ENCODE results near the gene TPP1. TPM values are rescaled to one million over a fixed set of nuclear protein-coding genes. Genes with fewer than 3 reads are reported as not detected.

TPP1 gene
- polyA plus RNA-seq, 3 donors: 115 to 127 (median 115) TPM

DNA sequence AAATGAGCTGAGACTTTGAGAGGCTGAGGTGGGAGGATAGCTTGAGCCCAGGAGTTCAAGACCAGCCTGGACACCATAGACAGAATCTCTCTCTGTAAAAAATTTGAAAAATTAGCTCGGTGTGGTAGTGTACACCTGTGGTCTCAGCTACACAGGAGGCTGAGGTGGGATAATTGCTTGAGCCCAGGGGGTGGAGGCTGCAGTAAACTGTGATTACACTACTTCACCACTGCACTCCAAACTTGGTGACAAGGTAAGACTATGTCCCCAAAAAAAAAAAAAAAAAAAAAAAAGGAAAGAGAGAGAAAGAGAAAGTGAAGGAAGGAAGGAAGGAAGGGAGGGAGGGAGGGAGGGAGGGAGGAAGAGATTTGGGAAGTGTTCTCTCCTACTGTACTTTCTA, 41.1 kb downstream of the TPP1 start:
- no peak for DNase-seq (ENCODE audit: extremely low read depth in 1 of 11, low read depth in 9 of 11, low spot score in 4 of 11)

DNA sequence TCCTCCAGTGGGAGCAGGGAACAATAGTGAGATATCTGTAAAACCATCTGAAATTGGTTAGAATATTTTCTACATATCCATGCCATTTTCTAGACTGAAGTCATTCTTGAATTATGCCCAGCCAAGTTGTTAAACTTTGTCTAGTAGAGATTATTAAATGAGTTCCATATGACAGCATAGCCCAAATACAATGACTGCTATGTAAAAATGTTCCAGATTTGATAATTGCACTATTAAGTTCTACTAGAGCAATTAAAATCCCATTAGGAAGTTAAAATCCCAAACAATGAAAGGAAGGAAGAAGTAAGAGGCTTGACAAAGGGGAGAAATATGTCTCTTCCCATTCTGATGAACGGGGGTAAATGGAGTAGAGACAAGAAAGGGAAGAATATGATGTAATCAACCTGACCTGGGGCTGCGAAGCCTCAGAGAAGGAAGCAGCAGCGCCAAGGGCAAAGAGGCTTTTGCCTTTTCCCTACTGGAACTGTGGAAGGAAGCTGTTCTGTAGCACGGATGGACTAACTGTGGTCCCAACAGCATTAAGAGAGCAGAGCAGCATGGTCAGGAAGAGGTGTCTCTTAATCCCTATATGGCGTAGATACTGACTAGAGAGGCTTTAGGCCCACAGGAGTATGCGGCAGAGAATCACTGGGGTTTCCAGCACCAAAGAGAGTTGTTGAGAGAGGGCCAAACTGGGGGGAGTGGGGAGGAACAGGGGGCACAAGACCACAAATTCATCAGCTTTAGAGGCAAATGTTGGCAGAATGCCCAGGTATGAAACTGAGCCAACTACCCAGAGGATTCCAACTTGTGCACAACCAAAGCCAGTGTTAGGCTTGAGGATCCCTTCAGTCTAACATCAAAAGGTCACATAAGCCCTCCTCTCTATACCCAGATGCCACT, 42.5 kb downstream of the TPP1 start:
- DNase-seq (ENCODE audit: extremely low read depth in 1 of 11, low read depth in 9 of 11, low spot score in 4 of 11): peak in 1 of 11 donors; percentile 22

DNA sequence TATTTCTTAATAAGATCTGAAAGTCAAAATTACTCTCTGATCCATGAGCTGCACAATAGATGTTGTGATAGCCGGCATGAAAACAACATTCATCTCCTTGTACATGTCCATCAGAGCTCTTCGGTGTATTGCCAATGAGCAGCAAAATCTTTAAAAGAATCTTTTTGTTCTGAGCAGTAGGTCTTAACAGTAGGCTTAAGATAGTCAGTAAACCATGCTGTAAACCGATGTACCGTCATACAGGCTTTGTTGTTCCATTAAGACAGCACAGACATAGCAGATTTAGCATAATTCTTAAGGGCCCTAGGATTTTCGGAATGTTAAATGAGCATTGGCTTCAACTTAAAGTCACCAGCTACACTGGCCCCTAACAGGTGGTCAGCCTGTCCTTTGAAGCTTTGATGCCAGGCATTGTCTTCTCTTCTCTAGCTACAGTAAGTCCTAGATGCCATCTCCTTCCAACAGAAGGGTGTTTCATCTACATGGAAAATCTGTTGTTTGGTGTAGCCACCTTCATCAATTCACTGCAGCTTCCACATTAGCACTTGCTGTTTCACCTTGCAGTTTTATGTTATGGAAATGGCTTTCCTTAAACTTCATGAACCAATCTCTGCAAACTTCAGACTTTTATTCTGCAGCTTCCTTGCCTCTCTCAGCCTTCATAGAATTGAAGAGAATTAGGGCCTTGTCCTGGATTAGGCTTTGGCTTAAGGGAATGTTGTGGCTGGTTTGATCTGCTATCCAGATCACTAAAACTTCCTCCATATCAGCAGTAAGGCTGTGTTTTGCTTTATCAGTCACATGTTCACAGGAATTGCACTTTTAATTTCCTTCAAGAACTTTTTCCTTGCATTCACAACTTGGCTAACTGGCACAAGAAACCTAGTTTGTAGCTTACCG, 44.2 kb downstream of the TPP1 start:
- no peak for DNase-seq (ENCODE audit: extremely low read depth in 1 of 11, low read depth in 9 of 11, low spot score in 4 of 11)

DNA sequence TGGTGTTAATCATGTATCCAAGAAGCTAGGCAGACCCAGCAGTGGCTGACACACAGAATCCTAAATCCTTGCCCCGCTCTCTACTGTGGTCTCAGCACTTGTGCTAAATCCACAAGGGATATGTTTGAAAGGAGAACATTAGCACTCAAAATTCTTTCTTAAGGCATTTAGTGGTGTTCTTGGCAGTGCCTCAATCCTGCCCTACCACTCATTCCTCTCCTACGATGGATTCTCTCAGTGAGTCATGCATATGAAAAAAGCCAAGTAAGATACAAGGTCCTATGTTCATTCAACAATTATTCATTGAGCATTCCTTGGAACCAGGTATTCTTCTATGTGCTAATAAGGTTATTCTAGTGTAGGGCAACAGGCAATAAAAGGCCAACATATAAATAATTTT, 47.0 kb downstream of the TPP1 start:
- no peak for DNase-seq (ENCODE audit: extremely low read depth in 1 of 11, low read depth in 9 of 11, low spot score in 4 of 11)

DNA sequence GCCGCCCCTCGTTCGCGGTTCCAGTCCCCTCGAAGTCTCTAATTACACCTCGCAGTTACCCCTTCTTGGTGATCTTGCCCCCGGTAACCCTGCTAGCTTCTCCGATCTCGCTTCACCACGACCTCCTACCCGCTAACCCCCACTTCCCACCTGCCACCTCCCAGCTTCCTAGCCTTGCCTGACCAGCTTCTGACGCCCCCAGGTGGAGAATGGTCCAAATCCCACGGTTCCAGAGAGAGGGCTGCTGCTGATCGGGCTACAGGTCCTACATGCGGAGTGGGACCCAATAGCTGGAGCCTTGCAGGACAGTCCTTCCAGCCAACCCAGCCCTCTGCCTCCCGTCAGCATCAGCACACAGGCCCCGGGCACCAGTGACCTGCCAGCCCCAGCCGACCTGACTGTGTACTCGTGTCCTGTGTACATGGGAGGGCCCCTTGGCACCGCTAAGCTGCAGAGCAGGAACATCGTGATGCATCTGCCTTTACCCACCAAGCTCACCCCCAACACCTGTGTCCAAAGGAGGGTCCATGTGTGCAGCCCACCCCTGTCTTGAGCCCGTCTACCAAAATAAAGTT, 47.7 kb downstream of the TPP1 start:
- DNase-seq (ENCODE audit: extremely low read depth in 1 of 11, low read depth in 9 of 11, low spot score in 4 of 11): no peak

DNA sequence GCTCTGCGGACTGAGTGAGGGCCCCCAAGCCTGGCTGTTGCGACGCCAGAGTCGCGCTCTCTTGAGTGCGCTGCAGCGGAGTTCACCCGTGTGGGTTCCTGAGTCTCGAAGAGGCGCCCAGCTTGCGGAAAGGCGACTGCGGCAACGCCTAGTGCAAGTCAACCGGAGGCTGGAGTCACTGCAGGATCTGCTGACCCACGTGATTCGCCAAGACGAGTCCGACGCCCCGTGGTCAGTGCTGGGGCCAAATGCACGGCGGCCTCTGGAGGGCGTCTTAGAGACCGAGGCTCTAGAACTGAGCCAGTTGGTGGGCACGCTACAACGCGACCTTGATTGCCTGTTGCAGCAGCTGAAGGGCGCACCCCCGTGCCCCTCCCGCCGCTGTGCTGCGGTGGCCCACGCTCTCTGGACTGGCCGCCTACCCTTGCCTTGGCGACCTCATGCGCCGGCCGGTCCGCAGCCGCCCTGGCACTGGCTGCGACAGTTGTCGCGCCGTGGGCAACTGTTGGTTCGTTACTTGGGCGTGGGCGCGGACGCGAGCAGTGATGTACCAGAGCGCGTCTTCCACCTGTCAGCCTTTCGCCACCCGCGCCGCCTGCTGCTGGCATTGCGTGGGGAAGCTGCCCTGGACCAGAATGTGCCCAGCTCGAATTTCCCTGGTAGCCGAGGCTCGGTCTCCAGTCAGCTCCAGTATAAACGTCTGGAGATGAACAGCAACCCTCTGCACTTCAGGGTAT, 48.4 kb downstream of the TPP1 start:
- no peak for DNase-seq (ENCODE audit: extremely low read depth in 1 of 11, low read depth in 9 of 11, low spot score in 4 of 11)

DNA sequence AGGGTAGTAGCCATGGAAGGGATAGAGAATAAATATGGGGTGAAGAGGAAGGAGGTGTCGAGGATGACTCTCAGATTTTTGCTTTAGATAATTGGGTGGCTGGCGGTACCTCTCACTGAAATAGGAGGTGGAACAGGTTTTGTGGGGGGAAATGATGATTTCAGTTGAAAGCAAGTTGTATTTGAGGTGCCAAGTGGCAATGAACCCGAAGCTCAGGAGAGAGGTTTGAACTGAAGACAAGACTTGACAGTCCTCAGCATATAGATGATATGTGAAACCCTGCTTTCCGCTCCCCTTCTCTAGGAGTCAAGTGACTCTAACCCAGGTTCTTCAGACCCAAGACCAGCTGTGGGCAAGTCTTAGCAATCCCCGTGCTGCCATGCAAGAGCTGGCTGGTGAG, 49.5 kb downstream of the TPP1 start:
- no peak for DNase-seq (ENCODE audit: extremely low read depth in 1 of 11, low read depth in 9 of 11, low spot score in 4 of 11)

DNA sequence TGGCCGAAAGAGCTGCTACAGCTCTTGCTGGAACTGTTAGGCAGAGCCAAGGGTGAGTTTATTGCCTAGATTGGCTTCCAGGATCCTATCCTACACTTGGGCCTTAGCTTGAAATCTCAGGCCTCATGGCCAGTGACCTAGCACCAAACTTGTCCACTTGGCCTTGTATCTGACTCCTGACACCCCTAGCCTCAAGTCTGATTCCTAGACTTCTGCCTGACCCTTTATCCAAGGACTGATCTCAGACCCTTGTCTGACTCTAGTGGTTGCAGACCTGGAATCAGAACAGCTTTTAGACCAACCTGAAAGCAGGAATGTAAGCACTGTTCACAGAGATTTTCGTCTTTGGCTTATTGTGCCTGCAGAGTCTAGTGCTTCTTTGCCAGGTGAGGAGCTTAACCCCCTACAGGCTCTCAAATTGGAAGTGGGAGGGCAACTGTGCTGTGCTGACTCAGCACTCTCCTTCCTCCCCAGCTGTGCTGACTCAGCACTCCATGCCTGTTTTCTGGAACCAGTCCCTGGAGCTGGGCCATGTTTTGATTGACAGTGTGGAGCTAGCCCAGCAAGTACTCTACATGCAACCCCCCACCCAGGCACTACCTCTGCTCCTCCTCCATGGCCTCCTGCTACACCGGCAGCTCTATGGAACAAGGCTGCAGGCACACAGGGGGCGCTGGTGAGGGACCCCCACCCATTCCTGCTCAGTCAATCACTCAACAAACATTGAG, 50.9 kb downstream of the TPP1 start:
- DNase-seq (ENCODE audit: extremely low read depth in 1 of 11, low read depth in 9 of 11, low spot score in 4 of 11): peak; percentile 24 to 65 (median 39)

DNA sequence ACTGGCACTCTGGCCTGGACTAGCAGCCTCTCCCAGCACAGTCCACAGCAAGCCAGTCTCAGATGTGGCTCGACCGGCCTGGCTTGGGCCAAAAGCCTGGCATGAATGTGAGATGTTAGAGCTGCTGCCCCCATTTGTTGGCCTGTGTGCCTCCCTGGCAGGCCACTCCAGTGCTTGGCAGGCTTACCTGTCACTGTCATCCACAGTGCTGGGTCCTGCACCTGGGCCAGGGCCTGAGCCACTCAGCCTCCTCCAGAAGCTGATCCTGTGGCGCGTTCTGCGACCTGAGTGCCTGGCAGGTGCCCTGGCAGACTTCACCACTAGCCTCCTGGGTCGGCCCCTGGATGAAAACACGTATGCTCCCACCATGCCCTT, 51.9 kb downstream of the TPP1 start:
- DNase-seq (ENCODE audit: extremely low read depth in 1 of 11, low read depth in 9 of 11, low spot score in 4 of 11): no peak

DNA sequence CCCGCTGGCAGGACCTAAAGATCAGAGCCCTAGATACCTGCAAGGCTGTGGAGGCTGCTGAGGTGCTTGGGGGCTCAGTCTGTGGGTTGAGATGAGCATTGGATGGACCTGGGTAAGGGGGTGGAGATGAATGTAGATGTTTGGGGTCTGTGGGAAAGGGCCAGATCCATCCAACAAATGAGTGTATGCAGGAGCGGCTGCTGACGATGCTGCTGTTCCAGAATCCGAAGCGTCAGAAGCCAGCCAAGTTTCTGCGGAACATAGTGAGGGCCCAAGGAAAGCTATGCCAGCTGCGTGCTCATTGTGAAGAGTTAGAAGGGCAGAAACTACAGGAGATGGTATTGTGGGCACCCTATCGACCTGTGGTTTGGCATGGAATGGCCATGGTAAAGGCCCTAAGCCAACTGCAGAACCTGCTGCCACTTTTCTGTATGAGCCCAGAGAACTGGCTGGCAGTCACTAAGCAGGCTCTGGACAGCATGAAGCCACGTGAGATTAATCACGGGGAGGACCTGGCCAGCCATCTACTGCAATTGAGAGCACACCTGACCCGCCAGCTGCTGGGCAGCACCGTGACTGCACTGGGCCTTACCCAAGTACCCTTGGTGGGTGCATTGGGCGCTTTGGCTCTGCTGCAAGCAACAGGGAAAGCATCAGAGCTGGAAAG, 52.4 kb downstream of the TPP1 start:
- DNase-seq (ENCODE audit: extremely low read depth in 1 of 11, low read depth in 9 of 11, low spot score in 4 of 11): no peak

DNA sequence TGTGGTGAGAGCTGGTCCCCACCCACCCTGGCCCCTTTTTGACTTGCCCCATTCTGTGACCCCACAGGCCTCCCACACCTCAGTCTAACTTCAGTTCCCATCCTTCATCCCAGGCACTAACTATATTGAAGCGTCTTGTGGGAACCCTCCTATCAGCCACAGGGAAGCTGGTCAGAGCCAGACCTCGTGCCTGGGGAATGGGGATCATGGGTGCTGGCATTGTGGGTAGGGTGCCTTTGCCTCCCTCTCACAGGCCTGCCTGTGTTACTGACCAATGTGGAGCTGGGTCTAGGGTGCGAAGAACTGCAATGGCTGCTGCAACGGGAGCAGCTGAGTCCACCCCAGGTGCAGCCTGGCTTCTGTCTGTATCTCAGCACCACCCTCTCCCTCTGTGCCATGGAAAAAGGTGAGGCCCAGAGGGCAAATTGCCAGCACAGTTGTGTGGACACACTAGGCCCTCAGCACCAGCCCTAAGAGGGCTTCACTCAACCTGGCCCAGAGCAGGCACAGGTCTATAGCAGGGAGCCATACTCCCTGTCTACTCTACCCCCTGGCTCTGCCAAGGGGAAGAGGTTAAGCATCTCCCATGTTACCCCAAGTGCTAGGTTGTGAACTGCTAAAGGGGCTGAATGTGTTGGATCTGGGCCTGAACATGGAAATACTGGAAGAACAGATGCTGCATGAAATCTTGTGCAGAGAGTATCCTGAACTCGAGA, 53.1 kb downstream of the TPP1 start:
- no peak for DNase-seq (ENCODE audit: extremely low read depth in 1 of 11, low read depth in 9 of 11, low spot score in 4 of 11)

DNA sequence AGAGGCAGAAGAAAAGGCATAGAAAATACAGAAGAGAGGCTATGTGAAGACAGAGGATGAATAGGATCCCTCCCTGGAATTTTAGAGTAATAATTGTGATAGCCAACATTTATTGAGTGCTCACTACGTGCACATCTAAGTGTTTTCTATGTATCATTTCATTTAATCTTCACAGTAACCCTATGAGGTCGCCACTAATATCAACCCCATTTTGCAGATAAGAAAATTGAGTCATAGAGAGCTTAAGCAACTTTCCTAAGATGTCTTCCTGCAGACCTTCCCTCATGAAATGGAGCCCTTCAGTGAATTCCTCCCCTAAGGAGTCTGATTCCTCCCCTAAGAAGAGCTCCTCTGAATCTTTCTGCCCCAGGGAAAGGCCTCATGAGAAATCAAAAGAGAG, 53.9 kb downstream of the TPP1 start:
- no peak for DNase-seq (ENCODE audit: extremely low read depth in 1 of 11, low read depth in 9 of 11, low spot score in 4 of 11)

DNA sequence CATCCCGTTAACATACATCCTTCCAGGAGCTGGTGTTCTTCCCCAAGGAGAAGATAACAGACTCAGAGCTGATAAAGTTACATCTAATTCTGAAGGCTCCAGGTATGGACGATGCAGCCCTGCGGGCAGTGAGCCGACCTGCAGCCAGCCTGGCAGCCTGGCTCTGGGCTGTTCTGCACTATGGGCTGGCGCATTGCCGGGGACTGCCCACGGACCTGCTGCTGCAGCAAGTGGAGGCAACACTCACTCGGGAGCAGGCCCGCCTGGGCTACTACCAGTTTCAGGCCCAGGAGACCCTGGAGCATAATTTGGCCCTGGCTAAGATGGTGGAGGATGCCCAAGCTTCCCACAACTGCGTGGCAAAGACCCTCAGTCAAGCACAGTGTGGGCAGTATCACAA, 55.6 kb downstream of the TPP1 start:
- DNase-seq (ENCODE audit: extremely low read depth in 1 of 11, low read depth in 9 of 11, low spot score in 4 of 11): no peak

DNA sequence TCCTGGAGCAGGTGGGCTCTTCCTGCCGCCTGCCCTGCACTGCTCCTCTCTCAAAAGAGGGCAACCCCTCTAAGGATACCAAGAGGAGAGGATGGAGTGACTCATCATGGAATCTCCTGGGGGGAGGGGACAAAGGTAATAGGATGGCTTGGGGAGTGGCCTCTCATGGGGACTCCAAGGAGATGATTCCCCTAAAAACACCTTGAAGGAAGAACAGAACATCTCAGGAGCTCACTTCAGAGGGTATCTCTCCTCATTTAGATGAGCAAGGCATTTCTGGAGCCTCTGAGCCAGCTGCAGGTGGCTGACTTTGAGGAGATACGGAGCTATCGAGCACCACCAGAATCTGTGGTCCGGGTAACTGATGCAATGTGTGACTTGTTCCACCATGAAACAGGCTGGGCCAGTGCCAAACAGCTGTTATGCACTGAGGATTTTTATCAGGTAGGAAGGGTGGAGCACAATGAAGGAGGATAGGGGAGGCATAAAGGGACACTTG, 56.1 kb downstream of the TPP1 start:
- DNase-seq (ENCODE audit: extremely low read depth in 1 of 11, low read depth in 9 of 11, low spot score in 4 of 11): no peak

All from renal cortex interstitium (tissue), 11 donors.